Renal cortex interstitium (tissue), 15 donors: ENCODE measurements around the gene TRIP11. TPM values are rescaled to one million over a fixed set of nuclear protein-coding genes. Genes with fewer than 3 reads are reported as not detected.
"Not testable (repeated sequence)": the region's sequence is repeated elsewhere in the genome, so short reads cannot be mapped to it uniquely, and the experiment has no call there.

ENCODE experiments used
- DNase-seq, 11 donors: peaks; one replicate each; pipeline ENCODE4 v3.0.0-alpha.2; 2013; ENCODE audit warnings: low read depth in 9 of 11, low spot score in 4 of 11; ENCODE audit errors: extremely low read depth in 1 of 11
- long read RNA-seq, 16 experiments: transcript quantifications; one replicate each; lab custom pipeline, GENCODE V29; 2026
- polyA plus RNA-seq, 3 donors: library from polyadenylated mRNA; unstranded; fragments of 120-200 nt; gene quantifications; one replicate each; pipeline ENCODE4 v1.2.1, GENCODE V29; 2013; ENCODE audit not compliant: insufficient read length in 3 of 3

The TRIP11 gene
- polyA plus RNA-seq = 10 to 100 TPM; 33.2 to 44.3 (median 37.4) TPM
- long read RNA-seq, donor 1, partial matches to known transcripts = 5 of 5 reads
- long read RNA-seq, donor 1, other reads (novel, unspliced or antisense) = 0 of 5 reads
- long read RNA-seq, donor 2 = 0 reads
- long read RNA-seq, donor 3, partial matches to known transcripts = 29 of 30 reads
- long read RNA-seq, donor 3, other reads (novel, unspliced or antisense) = 0 of 30 reads
- long read RNA-seq, donor 4 = 0 reads
- long read RNA-seq, donor 5 = 0 reads
- long read RNA-seq, donor 6, partial matches to known transcripts = 6 of 6 reads
- long read RNA-seq, donor 6, other reads (novel, unspliced or antisense) = 0 of 6 reads
- long read RNA-seq, donor 7 = 0 reads
- long read RNA-seq, donor 8 = 0 reads
- long read RNA-seq, donor 9 = 0 reads
- long read RNA-seq, donor 10 = 0 reads
- long read RNA-seq, donor 11 = 0 reads
- long read RNA-seq, donor 12 = 0 reads
- long read RNA-seq, donor 13 = 0 reads
- long read RNA-seq, donor 14 = 0 reads
- long read RNA-seq, donor 15 = 0 reads
- long read RNA-seq, donor 16, partial matches to known transcripts = 22 of 23 reads
- long read RNA-seq, donor 16, other reads (novel, unspliced or antisense) = 0 of 23 reads

GRCh38 chr14:92039719-92040430 is at the start of gene TRIP11:
TRIP11 (minus strand) TSS chr14:92040059; CDS start chr14:92039685, 374 bp downstream.
- peak; percentile 77 to 91 (median 86) for DNase-seq

DNA sequence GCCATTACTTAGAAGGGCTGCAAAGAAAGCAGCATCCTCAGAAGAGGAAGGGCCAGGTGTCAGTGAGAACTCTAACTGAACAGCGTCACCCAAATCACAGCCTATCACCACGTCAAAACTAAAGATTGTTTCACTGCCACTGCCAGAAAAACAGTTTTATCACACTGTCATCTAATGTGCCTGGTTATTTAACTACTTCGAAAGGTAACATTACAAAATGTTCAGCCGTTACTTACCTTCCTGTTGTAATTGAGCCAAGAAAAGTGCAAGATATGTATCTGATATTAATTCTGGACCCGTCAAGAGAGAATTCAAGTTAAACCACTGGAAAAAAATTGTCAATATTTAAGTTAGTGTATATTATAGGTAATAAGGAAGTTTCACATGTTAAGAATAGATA is 48.6 kb upstream of the TRIP11 start:
- DNase-seq = no peak

DNA sequence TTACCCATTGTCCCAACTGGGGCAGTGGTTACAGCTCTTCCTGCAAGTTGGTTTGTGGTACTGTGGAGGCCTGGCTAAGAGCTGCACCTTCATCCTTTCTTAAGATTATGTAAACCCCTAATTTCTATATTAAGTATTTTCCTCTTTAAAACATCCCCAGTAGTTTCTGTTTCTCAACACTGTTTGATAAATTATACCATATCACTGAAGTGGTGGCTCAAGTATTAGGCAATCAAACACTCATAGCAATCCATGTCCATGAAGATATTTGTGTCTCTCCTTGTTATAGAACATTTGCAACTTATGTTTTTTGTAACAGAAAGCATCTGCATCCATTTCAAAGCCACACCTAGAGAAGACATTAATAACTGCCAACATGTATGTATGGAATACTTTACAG is 34.7 kb upstream of the TRIP11 start:
- DNase-seq = no peak

DNA sequence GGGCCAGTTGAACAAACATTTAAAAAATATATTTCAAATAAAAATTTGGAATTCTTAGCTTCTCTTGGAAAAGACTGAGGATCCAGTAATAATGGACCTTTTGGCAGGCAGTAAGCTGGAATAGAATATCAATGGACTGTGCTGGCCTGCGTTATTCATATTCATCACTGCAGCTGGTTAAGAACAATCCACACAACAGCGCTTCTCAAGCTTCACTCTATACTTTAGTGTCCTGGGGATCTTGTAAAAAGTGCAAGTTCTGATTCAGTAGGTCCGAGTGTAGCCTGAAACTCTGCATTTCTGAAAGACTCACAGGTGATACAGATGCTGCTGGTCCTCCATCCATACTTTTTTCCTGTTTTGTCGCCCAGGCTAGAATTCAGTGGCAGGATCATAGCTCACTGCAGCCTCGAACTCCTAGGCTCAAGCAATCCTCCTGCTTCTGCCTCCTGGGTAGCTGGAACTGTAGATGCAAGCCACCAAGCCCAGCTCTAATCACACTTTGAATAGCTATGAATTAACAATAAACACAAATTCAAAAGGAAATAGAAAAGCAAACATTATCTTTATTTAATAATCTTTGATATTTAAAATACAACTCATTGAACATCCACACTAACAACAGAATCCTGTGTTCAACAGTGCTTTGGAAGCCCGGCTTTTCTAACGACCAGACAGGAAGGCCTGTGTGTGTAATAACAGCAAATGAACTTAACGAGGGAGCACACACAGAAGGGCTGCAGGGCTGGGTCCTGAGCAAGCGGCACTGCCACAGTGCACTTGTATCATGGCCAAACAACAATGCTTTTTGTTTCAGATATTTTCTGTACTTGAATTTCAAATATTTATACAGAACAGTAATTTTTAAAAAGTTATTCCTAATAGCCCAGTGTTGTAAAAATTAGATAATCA is 18.4 kb upstream of the TRIP11 start:
- DNase-seq = no peak

DNA sequence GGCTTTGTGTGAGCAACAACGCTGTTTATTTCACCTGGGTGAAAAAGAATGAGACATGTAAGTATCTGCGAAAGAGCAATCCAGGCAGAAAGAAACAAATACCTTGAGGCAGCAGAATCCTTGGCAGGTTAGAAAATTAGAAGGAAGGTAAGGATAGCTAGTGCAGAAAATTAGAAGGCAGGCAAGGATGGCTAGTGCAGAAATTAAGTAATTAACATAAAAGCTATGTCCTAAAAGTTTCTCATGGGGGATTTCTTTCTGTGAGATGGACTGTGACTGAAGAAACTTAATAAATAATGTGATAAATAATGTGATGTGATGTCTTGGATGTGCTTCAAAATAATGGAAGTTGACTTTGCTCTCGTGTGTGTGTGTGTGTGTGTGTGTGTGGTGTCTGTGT is 9.9 kb upstream of the TRIP11 start:
- DNase-seq = no peak

- not testable (repeated sequence) for DNase-seq
These were observed 9.4 kb upstream of the TRIP11 start for GRCh38 chr14:92049221-92049620.

DNA sequence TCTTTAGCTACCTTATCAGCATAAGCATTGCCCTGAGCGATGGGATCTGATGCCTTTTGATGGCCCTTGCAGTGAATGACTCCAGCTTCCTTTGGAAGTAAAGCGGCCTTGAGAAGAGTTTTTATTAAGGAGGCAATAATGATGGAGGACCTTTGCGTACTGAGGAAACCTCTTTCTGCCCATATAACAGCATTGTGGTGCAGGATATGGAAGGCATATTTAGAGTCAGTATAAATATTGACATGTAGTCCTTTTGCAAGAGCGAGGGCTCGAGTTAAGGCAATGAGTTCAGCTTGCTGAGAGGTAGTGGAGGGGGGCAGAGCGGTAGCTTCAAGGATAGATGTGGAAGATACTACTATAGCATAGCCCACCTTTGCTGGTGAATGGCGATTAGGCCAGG is 6.0 kb upstream of the TRIP11 start:
- not testable (repeated sequence) for DNase-seq

GRCh38 chr14:92041766-92042165 is 1.9 kb upstream of the TRIP11 start:
- not testable (repeated sequence) for DNase-seq

GRCh38 chr14:92041203-92041602 is 1.3 kb upstream of the TRIP11 start:
- no peak for DNase-seq

GRCh38 chr14:92040431-92041051 is 682 bp upstream of the TRIP11 start:
- DNase-seq = peak in 5 of 11 donors; percentile 7 to 19 (median 15)

- DNase-seq = peak; percentile 45 to 88 (median 62)
These were observed 668 bp downstream of the TRIP11 start for GRCh38 chr14:92039063-92039718.

DNA sequence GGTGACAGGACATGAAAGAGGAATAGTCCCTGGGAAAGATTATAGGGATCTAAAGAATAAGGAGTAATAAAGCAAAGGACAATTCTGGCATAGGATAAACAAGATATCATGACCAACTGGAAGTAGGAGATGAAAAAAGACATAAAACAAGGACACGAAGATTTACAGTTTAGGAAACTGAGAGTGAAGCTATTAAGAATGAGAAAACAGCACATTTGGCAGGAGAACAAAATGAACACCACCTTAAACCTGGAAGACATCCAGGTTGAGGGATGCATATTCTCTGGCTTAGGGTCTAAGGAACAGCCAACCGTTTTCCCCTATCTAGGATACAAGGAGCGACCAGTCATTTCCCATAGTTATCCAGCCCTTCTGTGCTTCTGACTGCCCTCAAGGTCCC is 1.9 kb downstream of the TRIP11 start:
- no peak for DNase-seq

- DNase-seq = no peak
These were observed 4.0 kb downstream of the TRIP11 start for GRCh38 chr14:92035890-92036289.

- DNase-seq = no peak
These were observed 5.8 kb downstream of the TRIP11 start for GRCh38 chr14:92033906-92034687.

- no peak for DNase-seq
These were observed 6.4 kb downstream of the TRIP11 start for GRCh38 chr14:92033433-92033832.

GRCh38 chr14:92026548-92027190 is 13.2 kb downstream of the TRIP11 start:
- DNase-seq = no peak

DNA sequence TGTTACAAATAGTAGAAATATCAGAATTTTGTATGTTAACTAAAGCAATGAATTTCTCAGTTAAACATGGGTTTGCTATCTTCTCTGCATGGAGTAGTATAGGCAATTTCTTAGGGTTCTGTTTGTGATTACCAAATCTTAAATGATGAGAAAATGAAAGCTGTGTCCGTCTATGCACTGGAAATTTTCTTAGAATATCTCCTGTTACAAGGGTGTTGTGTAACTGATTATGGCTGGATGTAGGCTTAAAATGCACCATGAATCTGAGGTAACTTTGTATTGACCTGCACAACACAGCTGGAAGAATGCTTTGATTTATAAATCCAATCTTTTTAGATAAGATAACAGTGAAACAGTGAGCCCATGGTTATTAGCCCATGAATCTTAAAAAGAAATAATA is 17.8 kb downstream of the TRIP11 start:
- no peak for DNase-seq
